Ovary (tissue), 9 donors: ENCODE results near the gene RARRES2. TPM values are rescaled to one million over a fixed set of nuclear protein-coding genes. Genes with fewer than 3 reads are reported as not detected.
"Not testable (repeated sequence)": the region's sequence is repeated elsewhere in the genome, so short reads cannot be mapped to it uniquely, and the experiment has no call there.

Source experiments
- DNase-seq, 5 donors: peaks; one replicate each; pipeline ENCODE4 v3.0.0-alpha.2; 2019 to 2020
- H3K27ac ChIP-seq, 2 donors: fragments of 200-600 bp; one replicate each; pipeline versions ENCODE4 v1.5.1 to v1.8.0; 2019 to 2022
- H3K27me3 ChIP-seq: fragments of 200-600 bp; one replicate; pipeline ENCODE4 v1.8.0; 2022
- H3K36me3 ChIP-seq: fragments of 200-600 bp; sonication (generic); one replicate; pipeline ENCODE4 v1.5.1; 2019
- H3K4me1 ChIP-seq: one replicate; pipeline ENCODE4 v1.8.1; 2013; ENCODE audit warnings: mild to moderate bottlenecking, moderate library complexity; ENCODE audit not compliant: insufficient read depth
- H3K4me3 ChIP-seq: fragments of 200-600 bp; sonication (generic); one replicate; pipeline ENCODE4 v1.5.1; 2017
- H3K9me3 ChIP-seq, 2 donors: fragments of 200-600 bp in 1 of 2; sonication (generic) in 1 of 2; one replicate each; pipeline versions ENCODE4 v1.5.1 to v1.8.1; 2013 to 2019; ENCODE audit warnings: mild to moderate bottlenecking in 1 of 2, moderate library complexity in 1 of 2
- EP300 ChIP-seq: sonication (generic); formaldehyde crosslinking; IDR thresholded peaks from one replicate; pipeline ENCODE4 v1.6.1; 2017; ENCODE audit warnings: antibody characterized with exemption
- POLR2A ChIP-seq: fragments of 450-650 bp; IDR thresholded peaks from one replicate; pipeline ENCODE4 v1.6.1; 2017; ENCODE audit warnings: antibody characterized with exemption, mild to moderate bottlenecking, moderate library complexity
- WGBS, 3 donors: extraction: QIAGEN DNeasy Blood & Tissue Kit in 1 of 3; methylation state at CpG; one replicate each; pipeline versions ENCODE4 v1.1.5 to v1.1.7; 2013 to 2017; 5-methylcytosine and 5-hydroxymethylcytosine counted together
- intact Hi-C, 4 donors: fragments of 100-400 bp; cut with DNase I; formaldehyde crosslinking; loops; one replicate each; pipeline versions ENCODE4 v1.11.0 to v1.15.1; 2022 to 2023
- polyA plus RNA-seq, 2 donors: library from polyadenylated mRNA; stranded (reverse); fragments of 200-250 nt in 1 of 2; fragments of 350-450 nt in 1 of 2; fragmentation: Illumina TruSeq in 1 of 2; extraction: RNeasy Lipid Tissue Mini Kit (QIAGEN cat#74804) in 1 of 2; gene quantifications; one replicate each; pipeline ENCODE4 v1.2.3, GENCODE V29; 2013 to 2014
- total RNA-seq, 7 donors: library from RNA; depleted of rRNA in 2 of 7; stranded (reverse); fragments of >200 nt in 2 of 7; fragmentation: NEBNext Ultra II Directional in 3 of 7; extraction: Animal tissue kit (Norgen Biotek cat#: 25700) in 3 of 7; gene quantifications; one replicate each; pipeline versions ENCODE4 v1.1.0 to v1.2.4, GENCODE V29; 2016 to 2023
- TF ChIP-seq, protein P1 (sequence below), 3 donors: fragments of 450-650 bp in 2 of 3; fragments of 200-600 bp in 1 of 3; IDR thresholded peaks; one replicate each; pipeline versions ENCODE4 v1.5.1 to v1.8.0; 2016 to 2022; ENCODE audit warnings: antibody characterized with exemption in 3 of 3, mild to moderate bottlenecking in 1 of 3
- donor health status: DM: no; HTN: no; CAD: no; lungs with moderate emphysema.
- donor health status: DM: no; HTN: no; CAD: no.
- donor health status: Bipolar disorder and iron deficiency.
- donor health status: DM: yes; HTN: yes; CAD: no.
- donor health status: DM: no; HTN: no; CAD: no.
- donor health status: DM: yes; HTN: yes; CAD: no.

RARRES2 gene
- total and polyA plus RNA-seq, 9 donors: 92.5 to 761 (median 518) TPM

DNA sequence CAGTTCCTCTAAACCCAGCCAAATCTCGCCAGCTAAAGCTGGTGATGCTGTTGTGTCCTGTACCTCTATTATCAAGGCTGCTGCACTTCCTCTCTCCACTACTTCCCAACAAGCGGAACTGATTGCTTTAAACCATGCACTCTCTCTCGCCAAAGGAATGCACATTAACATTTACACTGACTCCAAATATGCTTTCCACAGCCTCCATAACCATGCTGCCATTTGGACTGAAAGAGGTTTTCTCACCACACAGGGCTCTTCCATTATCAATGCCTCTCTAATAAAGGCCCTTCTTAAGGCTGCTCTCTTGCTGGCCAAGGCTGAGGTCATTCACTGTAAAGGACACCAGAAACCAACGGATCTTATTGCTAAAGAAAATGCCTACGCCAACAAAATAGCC, 29.7 kb downstream of the RARRES2 start:
- no peaks in the 10 kb centered on the region for H3K4me1 ChIP-seq
- intact Hi-C loops: no loop called here
- H3K27ac ChIP-seq: no peak overlapping the region
- H3K27me3 ChIP-seq: no peaks in the 10 kb centered on the region
- H3K36me3 ChIP-seq: no peaks in the 10 kb centered on the region
- no peak overlapping the region for H3K4me3 ChIP-seq
- TF ChIP-seq, protein P1, sequence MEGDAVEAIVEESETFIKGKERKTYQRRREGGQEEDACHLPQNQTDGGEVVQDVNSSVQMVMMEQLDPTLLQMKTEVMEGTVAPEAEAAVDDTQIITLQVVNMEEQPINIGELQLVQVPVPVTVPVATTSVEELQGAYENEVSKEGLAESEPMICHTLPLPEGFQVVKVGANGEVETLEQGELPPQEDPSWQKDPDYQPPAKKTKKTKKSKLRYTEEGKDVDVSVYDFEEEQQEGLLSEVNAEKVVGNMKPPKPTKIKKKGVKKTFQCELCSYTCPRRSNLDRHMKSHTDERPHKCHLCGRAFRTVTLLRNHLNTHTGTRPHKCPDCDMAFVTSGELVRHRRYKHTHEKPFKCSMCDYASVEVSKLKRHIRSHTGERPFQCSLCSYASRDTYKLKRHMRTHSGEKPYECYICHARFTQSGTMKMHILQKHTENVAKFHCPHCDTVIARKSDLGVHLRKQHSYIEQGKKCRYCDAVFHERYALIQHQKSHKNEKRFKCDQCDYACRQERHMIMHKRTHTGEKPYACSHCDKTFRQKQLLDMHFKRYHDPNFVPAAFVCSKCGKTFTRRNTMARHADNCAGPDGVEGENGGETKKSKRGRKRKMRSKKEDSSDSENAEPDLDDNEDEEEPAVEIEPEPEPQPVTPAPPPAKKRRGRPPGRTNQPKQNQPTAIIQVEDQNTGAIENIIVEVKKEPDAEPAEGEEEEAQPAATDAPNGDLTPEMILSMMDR (IDR thresholded peaks at IDR 0.05): no peak
- TF ChIP-seq POLR2A: no peak
- no peak for TF ChIP-seq EP300
- no peak for DNase-seq
- WGBS, 3 donors: 71 to 81% (median 76%) methylated on average over 5 of the region's 5 CpGs
- no peaks in the 10 kb centered on the region for H3K9me3 ChIP-seq

DNA sequence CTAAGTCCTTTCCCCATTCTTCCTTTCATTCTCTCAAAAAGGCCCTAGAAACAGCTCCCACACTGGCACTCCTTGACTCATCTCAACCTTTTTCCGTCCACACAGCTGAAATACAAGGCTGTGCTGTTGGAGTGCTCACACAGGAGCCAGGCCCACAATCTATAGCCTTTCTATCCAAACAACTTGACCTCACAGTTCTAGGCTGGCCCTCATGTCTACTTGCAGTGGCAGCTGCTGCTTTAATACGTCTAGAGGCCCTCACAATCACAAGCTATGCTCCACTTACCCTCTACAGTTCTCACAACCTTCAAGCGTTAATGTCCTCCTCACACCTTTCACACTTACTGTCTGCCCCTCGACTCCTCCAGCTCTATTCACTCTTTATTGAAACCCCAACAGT, 30.3 kb downstream of the RARRES2 start:
- no peak for DNase-seq
- H3K27ac ChIP-seq: no peak overlapping the region
- no peaks in the 10 kb centered on the region for H3K9me3 ChIP-seq
- no peaks in the 10 kb centered on the region for H3K36me3 ChIP-seq
- 94 to 98% (median 96%) methylated on average over 4 of the region's 4 CpGs for WGBS, 3 donors
- no peaks in the 10 kb centered on the region for H3K4me1 ChIP-seq
- intact Hi-C loops: no loop called here
- no peak overlapping the region for H3K4me3 ChIP-seq
- H3K27me3 ChIP-seq: no peaks in the 10 kb centered on the region
- TF ChIP-seq, protein P1 (IDR thresholded peaks at IDR 0.05): no peak
- TF ChIP-seq POLR2A: no peak
- no peak for TF ChIP-seq EP300

DNA sequence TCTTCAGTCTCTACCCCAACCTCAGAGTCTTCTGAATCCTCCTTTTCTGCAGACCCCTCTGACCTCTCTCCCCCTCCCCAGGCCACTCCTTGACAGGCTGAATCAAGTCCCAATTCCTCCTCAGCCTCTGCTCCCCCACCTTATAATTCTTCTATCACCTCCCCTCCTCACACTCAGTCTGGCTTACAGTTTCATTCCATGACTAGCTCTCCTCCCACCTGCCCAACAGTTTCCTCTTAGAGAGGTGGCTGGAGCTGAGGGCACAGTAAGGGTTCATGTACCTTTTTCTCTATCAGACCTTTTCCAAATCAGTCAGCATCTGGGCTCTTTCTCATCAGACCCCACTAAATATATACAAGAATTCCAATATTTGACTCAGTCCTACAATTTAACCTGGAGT, 32.9 kb downstream of the RARRES2 start:
- intact Hi-C loops: no loop called here
- TF ChIP-seq, protein P1 (IDR thresholded peaks at IDR 0.05): no peak
- no peak for TF ChIP-seq POLR2A
- TF ChIP-seq EP300: no peak
- Histone ChIP-seq H3K9me3 (no peaks in the 10 kb centered on the region), H3K27ac (no peak overlapping the region), H3K36me3 (no peaks in the 10 kb centered on the region), H3K4me1 (no peaks in the 10 kb centered on the region), H3K27me3 (no peaks in the 10 kb centered on the region), H3K4me3 (no peak overlapping the region)
- DNase-seq: no peak

DNA sequence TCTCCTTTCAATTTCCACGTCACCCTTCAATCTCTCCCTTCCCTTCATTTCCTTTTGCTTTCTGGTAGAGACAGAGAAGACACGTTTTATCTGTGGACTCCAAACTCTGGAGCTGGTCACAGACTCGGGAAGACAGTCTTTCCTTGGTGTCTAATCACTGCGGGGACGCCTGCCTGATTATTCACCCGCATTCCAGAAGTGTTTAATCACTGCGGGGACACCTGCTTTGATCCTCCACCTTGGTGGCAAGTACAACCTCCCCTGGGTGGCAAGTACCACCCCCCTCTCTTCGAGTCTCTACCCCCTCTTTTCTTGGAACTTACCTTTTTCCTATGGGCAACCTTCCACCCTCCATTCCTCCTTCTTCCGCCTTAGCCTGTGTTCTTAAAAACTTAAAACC, 33.5 kb downstream of the RARRES2 start:
- no peak for DNase-seq
- H3K4me3 ChIP-seq: no peak overlapping the region
- H3K27ac ChIP-seq: no peak overlapping the region
- no peaks in the 10 kb centered on the region for H3K36me3 ChIP-seq
- TF ChIP-seq POLR2A: no peak
- no peak for TF ChIP-seq EP300
- TF ChIP-seq, protein P1 (IDR thresholded peaks at IDR 0.05): no peak
- H3K27me3 ChIP-seq: no peaks in the 10 kb centered on the region
- WGBS, 3 donors: 87 to 93% (median 89%) methylated on average over 9 of the region's 9 CpGs
- intact Hi-C loops: no loop called here
- H3K9me3 ChIP-seq: no peaks in the 10 kb centered on the region
- no peaks in the 10 kb centered on the region for H3K4me1 ChIP-seq

DNA sequence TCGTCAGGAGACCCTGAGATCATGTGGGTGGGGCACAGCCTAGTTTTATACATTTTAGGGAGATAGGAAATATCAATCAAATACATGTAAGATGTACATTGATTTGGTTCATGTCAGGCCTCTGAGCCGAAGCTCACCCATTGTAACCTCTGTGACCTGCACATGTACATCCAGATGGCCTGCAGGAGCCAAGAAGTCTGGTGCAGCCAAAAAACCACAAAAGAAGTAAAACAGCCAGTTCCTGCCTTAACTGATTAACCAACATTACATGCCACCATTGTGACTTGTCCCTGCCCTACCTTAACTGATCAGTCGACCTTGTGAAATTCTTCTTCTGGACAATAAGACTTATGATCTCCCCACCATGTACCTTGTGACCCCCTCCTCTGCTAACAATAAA, 34.3 kb downstream of the RARRES2 start:
- H3K4me3 ChIP-seq: no peak overlapping the region
- intact Hi-C loops: no loop called here
- H3K9me3 ChIP-seq: no peaks in the 10 kb centered on the region
- DNase-seq: no peak
- no peaks in the 10 kb centered on the region for H3K4me1 ChIP-seq
- WGBS, 3 donors: 86 to 92% (median 91%) methylated on average over 3 of the region's 3 CpGs
- H3K27me3 ChIP-seq: no peaks in the 10 kb centered on the region
- no peak overlapping the region for H3K27ac ChIP-seq
- no peaks in the 10 kb centered on the region for H3K36me3 ChIP-seq
- TF ChIP-seq EP300: no peak
- no peak for TF ChIP-seq POLR2A
- TF ChIP-seq, protein P1 (IDR thresholded peaks at IDR 0.05): no peak

DNA sequence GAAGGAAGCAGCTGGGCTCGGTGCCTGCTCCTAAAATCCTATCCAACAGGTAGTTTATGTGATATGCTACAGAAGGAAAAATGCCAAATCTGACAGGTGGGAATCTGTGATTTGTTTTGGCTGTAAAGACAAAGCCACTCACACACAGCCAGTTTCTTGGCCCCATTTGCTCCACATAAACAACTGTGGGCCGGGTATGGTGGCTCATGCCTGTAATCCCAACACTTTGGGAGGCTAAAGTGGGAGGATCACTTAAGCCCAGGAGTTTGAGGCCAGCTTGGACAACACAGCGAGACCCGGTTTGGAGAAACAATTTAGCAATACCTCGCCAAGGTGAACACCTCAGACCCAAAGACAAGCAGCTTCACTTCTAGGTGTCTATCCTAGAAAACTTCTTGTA, 35.1 kb downstream of the RARRES2 start:
- H3K36me3 ChIP-seq, H3K27me3 ChIP-seq, H3K4me1 ChIP-seq, H3K27ac ChIP-seq, DNase-seq, intact Hi-C loops, H3K9me3 ChIP-seq, H3K4me3 ChIP-seq: not testable (repeated sequence)
- WGBS, 3 donors: 59 to 75% (median 69%) methylated on average over 5 of the region's 5 CpGs

DNA sequence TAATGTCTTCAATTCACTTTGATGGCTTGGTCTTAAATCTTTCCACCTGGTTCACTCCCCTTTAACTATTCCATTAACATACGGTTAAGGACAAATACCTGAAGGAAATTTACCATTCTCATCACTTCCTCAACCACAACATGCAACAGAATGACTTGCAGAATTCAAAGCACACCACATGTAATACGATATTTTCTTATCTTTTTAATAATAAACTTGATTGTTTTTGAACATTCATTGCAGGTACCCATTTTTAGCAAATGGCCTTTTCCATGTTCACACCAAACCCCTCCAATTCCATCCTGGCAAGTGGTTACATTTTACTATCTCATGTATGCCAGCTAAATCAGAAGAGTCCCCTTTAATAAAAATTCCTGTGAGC, 35.5 kb downstream of the RARRES2 start:
- DNase-seq, intact Hi-C loops: not testable (repeated sequence)
- 45 to 57% (median 50%) methylated on average over 2 of the region's 2 CpGs for WGBS, 3 donors

More for the DNA sequence above, 35.5 kb downstream of the RARRES2 start:
- H3K9me3 ChIP-seq, H3K36me3 ChIP-seq, H3K4me3 ChIP-seq, H3K27ac ChIP-seq, H3K4me1 ChIP-seq, H3K27me3 ChIP-seq: not testable (repeated sequence)
